GM12865 (cell line): ENCODE measurements around the gene CD81.
A peak's percentile ranks its signal among the peaks of the same experiment; 100 is the strongest.

Experiments
- DNase-seq: peaks from one replicate; pipeline ENCODE4 v3.0.0; 2010; ENCODE audit warnings: low read depth
- H3K4me3 ChIP-seq: 2 replicates; pipeline ENCODE4 v1.5.1; 2011; ENCODE audit warnings: mild to moderate bottlenecking, low read depth, low read length, control low read depth
- TF ChIP-seq, protein P1 (sequence below): IDR thresholded peaks from 2 replicates; pipeline ENCODE4 v1.5.1; 2011; ENCODE audit warnings: low read length, control low read depth, low read depth, inconsistent platforms; ENCODE audit not compliant: insufficient read depth; ENCODE audit errors: missing control alignments

The CD81 gene

DNA sequence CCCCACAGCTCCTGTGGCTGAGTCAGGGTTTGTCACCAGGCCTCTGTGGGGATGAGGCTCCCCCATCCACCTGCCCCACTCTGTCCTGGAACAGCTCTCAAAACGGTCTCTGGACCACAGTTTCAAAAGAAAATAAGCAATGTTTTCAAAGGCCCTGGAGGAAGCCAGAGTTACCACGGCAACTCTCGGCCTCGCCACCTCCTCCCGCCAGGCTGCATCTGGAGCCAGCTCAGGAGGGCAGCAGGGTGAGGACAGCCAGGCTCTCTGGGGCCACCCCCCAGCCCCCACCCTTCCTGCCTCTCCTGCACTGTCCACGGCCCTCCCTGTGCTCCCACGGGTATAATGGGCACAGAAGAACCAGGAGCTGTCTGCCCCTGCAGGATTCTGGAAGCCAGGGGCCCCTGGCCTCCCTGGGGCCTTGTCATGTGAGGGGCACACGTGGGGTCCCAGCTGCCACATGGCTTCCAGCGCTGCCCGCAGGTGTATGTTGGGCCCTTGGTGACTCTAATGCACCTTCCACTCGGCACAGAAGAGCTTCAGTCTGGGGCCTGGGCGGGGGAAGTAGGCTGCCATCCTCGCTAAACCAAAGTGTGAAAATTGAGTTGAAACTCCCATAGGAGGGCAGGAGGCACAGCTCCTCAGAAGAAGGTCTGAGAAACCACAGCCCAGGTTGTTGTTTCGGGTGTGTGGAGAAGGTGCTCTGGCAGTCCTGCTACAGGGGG, 10.3 kb downstream of the CD81 start:
- peak; percentile 51 for DNase-seq
- TF ChIP-seq, protein P1, sequence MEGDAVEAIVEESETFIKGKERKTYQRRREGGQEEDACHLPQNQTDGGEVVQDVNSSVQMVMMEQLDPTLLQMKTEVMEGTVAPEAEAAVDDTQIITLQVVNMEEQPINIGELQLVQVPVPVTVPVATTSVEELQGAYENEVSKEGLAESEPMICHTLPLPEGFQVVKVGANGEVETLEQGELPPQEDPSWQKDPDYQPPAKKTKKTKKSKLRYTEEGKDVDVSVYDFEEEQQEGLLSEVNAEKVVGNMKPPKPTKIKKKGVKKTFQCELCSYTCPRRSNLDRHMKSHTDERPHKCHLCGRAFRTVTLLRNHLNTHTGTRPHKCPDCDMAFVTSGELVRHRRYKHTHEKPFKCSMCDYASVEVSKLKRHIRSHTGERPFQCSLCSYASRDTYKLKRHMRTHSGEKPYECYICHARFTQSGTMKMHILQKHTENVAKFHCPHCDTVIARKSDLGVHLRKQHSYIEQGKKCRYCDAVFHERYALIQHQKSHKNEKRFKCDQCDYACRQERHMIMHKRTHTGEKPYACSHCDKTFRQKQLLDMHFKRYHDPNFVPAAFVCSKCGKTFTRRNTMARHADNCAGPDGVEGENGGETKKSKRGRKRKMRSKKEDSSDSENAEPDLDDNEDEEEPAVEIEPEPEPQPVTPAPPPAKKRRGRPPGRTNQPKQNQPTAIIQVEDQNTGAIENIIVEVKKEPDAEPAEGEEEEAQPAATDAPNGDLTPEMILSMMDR, result no peak
- peak overlapping the region; percentile 61 for H3K4me3 ChIP-seq

DNA sequence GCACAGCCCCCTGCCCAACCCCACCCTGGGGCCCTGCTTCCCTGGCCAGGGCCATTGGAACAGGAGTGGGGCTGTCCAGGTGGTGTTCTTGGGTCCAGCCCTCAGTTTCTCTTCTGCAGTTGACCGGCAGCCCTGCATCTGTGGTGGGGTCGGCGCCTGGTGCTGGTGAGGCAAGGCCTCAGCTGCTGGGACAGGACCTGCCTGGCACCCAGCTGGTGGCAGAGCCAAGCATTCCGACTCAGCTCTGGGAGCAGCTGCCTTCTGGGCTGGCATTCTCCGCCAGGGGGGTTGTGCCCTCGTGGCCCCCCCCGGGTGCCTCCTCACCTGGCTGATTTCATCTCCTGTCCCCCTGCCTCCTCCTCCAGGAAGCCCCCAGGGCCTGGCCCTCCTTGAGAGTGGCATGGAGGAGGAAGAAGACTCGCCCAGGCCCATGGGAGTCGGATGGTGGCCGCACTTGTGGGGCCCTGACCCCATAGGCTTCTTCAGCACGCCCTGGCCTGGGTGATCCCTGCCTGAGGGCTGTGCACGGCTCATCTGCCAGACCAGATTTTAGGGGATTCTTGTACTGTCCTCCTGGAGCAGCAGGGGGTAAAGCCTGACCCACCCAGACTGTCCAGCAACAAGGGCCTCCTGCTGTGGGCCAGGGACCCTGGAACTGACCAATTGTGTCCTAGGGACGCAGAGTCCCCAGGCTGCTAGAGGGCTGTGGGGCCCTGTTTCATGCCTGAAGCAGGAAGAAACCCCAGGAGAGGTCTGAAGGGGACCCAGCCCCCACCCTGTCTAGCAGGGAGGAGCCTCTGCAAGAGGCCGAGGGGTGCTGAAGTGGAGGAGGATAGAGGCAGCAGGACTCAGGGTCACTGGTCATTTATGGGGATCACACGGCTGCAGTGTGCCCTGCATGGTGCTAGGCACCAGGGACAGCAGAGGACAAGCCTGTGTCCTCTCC, 11.6 kb downstream of the CD81 start:
- H3K4me3 ChIP-seq, result no peak overlapping the region
- TF ChIP-seq, protein P1, result no peak
- no peak for DNase-seq

DNA sequence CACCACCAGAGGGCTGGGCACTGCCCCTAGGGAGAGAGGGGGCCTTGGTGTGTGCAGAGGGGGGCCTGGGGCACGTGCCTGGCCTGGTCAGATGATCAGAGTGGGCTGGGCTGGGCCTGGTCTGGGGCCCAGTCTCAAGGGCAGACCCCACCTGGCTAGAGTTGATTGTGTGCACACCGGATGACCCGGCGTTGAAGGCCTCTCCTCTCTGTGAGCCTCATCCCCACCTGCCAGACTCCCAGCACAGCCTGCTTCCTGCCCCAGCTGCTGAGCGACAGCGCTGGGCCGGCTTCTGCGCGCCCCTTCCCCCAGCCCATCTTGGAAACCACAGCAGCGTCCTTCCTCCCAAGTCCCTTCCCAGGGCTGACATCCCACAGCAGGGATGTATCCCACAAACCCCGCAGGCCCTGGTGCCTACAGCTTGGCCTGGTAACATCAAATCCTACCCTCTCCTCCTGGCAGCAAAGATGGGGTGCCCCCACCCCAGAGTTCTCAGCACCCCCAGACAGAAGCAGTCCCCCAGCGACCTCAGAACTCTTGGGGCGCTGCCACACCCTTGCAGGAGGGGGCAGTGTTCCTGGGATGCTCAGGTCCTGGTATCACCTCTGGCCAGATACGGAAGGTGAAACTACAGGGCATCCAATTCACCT, 12.4 kb downstream of the CD81 start:
- TF ChIP-seq, protein P1, result no peak
- DNase-seq, result no peak
- no peak overlapping the region for H3K4me3 ChIP-seq

DNA sequence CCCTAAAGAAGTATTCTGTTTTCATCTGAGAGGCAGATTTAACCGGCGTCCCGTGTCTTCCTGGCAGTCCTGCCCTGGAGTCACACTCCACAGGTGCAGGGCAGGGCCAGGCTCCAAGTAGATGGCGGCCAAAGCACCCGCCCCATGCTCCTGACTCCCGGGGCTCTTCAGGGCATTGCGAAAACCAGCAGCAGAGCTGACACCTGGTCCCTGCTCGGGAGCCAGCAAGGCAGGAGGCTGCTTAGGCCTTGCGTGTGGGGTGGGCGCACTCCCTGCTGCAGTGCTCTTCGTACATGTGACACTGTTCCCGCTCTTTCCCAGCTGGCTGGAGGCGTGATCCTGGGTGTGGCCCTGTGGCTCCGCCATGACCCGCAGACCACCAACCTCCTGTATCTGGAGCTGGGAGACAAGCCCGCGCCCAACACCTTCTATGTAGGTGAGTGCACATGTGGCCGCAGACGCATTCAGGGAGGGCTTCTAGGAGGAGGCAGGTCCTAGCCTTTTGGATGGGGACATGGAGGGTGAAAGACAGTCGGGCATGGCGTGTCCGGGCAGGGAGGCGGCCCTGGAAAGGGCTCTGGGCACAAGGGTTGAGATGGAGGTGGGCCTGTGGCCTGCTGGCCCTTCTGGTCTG, 13.1 kb downstream of the CD81 start:
- no peak overlapping the region for H3K4me3 ChIP-seq
- DNase-seq, result no peak
- TF ChIP-seq, protein P1, result no peak

DNA sequence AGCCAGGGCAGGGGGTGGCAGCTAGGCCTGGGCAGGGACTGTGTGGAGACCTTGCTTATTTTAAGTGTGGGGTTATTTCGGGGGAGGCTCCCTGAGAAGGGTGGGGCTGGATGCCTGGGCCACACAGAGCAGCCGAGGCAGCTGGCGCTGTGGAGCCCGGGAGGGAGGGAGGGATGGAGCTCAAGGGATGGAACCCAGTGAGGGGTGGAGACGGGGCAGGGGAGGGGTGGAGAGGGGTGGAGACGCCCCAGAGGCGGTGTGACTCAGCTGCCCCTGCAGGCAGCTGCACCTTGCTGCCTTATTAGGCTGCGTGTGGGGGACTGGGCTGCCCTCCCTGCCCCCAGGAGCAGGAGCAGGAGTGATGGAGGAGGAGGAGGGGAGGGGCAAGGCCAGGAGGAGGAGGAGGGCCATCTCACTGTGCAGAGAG, 13.6 kb downstream of the CD81 start:
- TF ChIP-seq, protein P1, result no peak
- no peak overlapping the region for H3K4me3 ChIP-seq
- no peak for DNase-seq

DNA sequence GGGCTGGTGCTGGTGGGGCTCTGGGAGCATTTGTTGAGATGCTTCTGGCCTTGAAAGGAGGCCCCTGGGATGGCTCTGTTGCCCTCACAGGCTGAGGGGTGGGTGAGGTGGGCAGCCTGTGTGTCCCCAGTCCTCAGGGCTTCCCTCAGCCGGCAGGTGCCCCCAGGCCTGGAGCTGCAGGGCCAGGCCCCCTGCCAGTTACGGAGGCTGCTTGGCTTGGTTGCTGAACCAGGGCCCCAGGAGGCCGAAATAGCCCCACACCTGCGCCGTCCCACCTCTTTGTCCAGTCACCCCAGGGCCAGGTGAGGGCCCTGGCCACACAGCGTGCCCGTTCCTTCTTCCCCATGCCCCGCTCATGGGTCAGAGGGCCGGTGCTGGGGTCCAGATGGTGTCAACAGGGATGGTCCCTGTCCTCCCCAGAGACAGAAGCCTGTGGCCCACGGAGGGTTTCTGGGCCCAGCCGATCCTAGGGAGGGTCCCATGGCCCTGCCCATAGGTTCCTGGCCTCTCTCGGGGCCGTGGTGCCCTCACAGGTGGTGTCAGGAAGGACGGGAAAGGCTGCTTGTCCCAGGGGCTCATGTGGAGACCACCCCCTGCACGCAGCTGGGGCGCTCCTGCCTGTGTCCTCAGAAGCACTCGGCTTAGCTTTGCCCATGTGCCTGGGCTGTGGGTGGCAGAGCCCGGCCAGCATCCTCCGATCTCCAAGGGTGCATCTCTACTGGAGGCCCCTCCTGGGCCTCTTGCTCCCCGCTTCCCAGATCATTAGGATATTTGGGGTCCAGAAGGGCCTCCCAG, 14.3 kb downstream of the CD81 start:
- TF ChIP-seq, protein P1, result no peak
- H3K4me3 ChIP-seq, result no peak overlapping the region
- no peak for DNase-seq
